Ectodermal cell (in vitro differentiated cells): Measurements from ENCODE around the gene C2CD5.

Experiments used
- H3K27ac ChIP-seq: 2 replicates; pipeline ENCODE4 v1.7.0; 2013; ENCODE audit warnings: mild to moderate bottlenecking, low read depth, low read length; ENCODE audit not compliant: insufficient read depth, poor library complexity, severe bottlenecking
- H3K27me3 ChIP-seq: 2 replicates; pipeline ENCODE4 v1.7.0; 2013; ENCODE audit warnings: mild to moderate bottlenecking, low read length; ENCODE audit not compliant: insufficient read depth, control insufficient read depth, poor library complexity, severe bottlenecking
- H3K36me3 ChIP-seq: one replicate; pipeline ENCODE4 v1.7.0; 2013; ENCODE audit warnings: low read length; ENCODE audit not compliant: control insufficient read depth, insufficient read depth
- H3K4me1 ChIP-seq: one replicate; pipeline ENCODE4 v1.7.0; 2013; ENCODE audit warnings: low read length; ENCODE audit not compliant: control insufficient read depth, insufficient read depth
- H3K4me3 ChIP-seq: 2 replicates; pipeline ENCODE4 v1.7.0; 2013; ENCODE audit warnings: low read depth, low read length, control low read depth; ENCODE audit not compliant: insufficient read depth
- H3K9me3 ChIP-seq: 2 replicates; pipeline ENCODE4 v1.7.0; 2013; ENCODE audit warnings: mild to moderate bottlenecking, low read length, moderate library complexity; ENCODE audit not compliant: control insufficient read depth
- WGBS, 2 experiments: methylation state at CpG; one replicate each; pipeline ENCODE4 v1.1.7; 2013; ENCODE audit warnings: missing lambda C conversion rate in 2 of 2; 5-methylcytosine and 5-hydroxymethylcytosine counted together

Gene C2CD5

DNA sequence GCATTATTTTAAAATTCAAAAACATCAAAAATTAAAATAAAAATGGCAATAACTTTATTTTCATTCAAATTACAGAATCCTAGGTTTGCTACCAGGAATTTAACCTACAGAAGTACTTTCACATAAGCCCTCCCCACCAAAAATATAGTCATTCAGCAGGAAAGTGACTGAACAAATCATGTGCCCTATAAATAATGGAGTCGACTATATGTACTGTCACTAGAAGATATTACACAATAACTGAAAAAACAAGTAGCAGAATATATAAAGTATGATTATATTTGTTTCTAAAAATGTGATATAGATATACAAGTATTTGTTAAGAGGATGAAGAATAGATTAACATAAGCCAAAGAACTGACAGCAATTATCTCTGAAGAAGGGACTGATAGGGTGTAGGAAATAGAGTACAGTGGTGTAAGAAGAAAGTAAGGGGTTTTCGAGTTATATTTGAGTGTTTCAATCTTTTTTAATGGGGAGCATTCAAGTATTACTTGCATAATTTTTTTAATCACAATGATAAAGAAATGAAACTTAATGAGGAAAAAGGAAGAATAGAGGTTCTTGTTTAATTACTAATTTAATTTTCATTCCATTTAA lies 7.9 kb downstream of the C2CD5 start:
- Histone ChIP-seq H3K27me3 (no peaks in the 10 kb centered on the region), H3K4me3 (no peak overlapping the region)

DNA sequence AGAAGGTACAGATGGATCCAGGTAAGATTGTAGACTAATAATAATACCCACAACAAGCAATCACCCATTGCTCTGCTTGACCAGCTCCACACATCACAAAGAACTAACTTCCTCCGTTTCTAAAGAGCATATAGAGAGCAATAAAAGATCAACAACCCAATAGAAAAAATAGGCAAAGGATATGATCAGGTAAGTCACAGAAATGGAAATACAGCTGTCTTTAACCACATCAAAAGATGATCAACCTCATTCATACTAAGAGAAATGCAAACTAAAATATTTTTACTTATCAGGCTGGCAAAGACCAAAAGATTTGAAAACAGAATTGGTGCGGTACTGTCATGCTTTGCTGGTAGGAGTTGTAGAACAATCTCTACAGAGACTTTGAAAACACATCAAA lies 8.9 kb downstream of the C2CD5 start:
- Histone ChIP-seq H3K9me3 (no peaks in the 10 kb centered on the region), H3K4me1 (no peaks in the 10 kb centered on the region), H3K36me3 (peaks cover 18% of the 10 kb centered on the region), H3K4me3 (no peak overlapping the region), H3K27me3 (no peaks in the 10 kb centered on the region), H3K27ac (no peak overlapping the region)
- 97% methylated on average over 2 of the region's 2 CpGs; no CpG with 5 or more reads in 1 of the 2 experiments for WGBS, 2 experiments

More for the DNA sequence above, 7.9 kb downstream of the C2CD5 start:
- H3K36me3 ChIP-seq = peaks cover 17% of the 10 kb centered on the region
- H3K27ac ChIP-seq = no peak overlapping the region
- no peaks in the 10 kb centered on the region for H3K4me1 ChIP-seq
- 93 to 100% methylated on average over 1 to 2 of the region's 2 CpGs for WGBS, 2 experiments
- no peaks in the 10 kb centered on the region for H3K9me3 ChIP-seq

DNA sequence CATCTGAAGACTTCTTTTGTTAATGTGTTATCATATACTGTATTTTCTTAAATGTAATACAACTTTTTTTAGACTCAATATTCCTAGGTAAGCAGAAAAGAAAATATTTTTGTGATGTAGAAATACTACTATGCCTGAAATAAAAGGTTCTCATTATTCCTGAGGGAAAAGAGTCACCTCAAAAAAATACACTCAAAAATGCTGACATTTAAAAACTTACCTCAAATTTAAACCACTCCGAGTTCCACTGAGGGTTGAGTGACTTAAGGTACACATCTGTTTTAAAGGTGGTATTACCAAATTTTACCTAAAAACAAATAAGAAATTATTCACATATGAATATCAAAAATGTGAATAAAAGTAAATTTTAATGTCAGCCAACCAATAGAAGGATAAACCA lies 9.3 kb downstream of the C2CD5 start:
- H3K4me3 ChIP-seq = no peak overlapping the region
- H3K4me1 ChIP-seq = no peaks in the 10 kb centered on the region
- 100% methylated on average over 1 of the region's 1 CpG; no CpG with 5 or more reads in 1 of the 2 experiments for WGBS, 2 experiments
- H3K27ac ChIP-seq = no peak overlapping the region
- peaks cover 18% of the 10 kb centered on the region for H3K36me3 ChIP-seq
- no peaks in the 10 kb centered on the region for H3K27me3 ChIP-seq
- H3K9me3 ChIP-seq = no peaks in the 10 kb centered on the region

DNA sequence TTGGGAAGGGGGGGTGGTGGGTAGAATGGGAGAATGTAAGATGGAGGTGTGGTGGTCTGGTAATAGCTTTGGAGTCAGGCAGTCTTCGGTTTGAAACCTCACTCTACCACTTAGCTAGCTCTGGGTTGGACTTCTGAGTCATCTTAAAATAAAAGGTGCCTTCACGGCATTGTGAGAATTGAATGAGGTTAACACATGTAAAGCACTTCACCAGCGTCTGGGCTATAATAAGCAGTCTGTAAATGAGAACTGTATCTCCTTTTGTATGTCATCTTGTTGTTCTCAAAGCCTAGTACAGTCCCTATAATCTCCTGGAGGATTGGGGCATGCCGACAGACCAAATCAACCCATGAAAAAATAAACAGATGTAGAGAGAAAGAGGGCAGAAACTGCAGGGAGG lies 11.2 kb downstream of the C2CD5 start:
- H3K27me3 ChIP-seq = no peaks in the 10 kb centered on the region
- WGBS, 2 experiments = 94 to 100% methylated on average over 4 of the region's 4 CpGs
- no peaks in the 10 kb centered on the region for H3K4me1 ChIP-seq
- no peaks in the 10 kb centered on the region for H3K9me3 ChIP-seq
- H3K36me3 ChIP-seq = peaks cover 18% of the 10 kb centered on the region
- no peak overlapping the region for H3K4me3 ChIP-seq
- H3K27ac ChIP-seq = no peak overlapping the region

DNA sequence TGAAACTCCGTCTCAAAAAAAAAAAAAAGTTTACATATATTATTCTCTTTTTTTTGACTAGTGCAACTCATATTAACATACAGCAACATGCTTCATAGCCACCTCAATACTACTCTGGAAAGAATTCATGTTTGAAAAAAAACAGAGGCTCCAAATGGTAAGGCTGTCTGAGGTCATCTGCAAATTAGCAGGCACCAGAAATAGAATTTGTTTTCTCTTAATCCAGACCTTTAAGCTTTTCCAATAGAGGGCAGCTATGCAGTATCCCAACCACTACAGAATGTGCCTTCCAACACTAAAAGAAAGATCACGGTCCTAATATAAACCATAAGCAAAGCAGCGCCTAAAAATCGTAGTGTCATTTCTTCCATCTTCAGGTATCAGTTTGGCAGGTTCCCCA lies 12.0 kb downstream of the C2CD5 start:
- Histone ChIP-seq H3K4me3 (no peak overlapping the region), H3K36me3 (peaks cover 18% of the 10 kb centered on the region), H3K27ac (no peak overlapping the region), H3K4me1 (no peaks in the 10 kb centered on the region), H3K9me3 (no peaks in the 10 kb centered on the region), H3K27me3 (no peaks in the 10 kb centered on the region)
- WGBS, 2 experiments = 94 to 96% methylated on average over 4 of the region's 4 CpGs

DNA sequence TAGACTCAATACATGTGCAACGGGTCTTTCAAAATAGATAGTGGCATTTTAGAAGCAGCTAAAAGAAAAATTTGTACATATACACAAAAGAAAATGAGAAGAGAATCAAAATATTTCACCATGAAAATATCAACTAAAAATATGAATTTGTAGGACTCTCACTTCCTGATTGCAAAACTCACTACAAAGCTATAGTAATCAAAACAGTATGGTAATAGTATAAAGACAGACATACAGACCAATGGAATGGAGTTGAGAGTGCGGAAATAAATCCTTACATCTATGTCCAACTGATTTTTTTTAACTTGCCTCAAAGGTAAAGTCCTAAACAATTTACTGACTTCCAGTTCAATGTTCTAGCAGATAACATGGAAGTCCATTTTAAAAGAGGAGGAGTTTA lies 13.1 kb downstream of the C2CD5 start:
- Histone ChIP-seq H3K27ac (no peak overlapping the region), H3K4me3 (no peak overlapping the region), H3K36me3 (peaks cover 18% of the 10 kb centered on the region), H3K4me1 (no peaks in the 10 kb centered on the region), H3K9me3 (no peaks in the 10 kb centered on the region), H3K27me3 (no peaks in the 10 kb centered on the region)
- WGBS, 2 experiments = 100% methylated on average over 1 of the region's 2 CpGs

DNA sequence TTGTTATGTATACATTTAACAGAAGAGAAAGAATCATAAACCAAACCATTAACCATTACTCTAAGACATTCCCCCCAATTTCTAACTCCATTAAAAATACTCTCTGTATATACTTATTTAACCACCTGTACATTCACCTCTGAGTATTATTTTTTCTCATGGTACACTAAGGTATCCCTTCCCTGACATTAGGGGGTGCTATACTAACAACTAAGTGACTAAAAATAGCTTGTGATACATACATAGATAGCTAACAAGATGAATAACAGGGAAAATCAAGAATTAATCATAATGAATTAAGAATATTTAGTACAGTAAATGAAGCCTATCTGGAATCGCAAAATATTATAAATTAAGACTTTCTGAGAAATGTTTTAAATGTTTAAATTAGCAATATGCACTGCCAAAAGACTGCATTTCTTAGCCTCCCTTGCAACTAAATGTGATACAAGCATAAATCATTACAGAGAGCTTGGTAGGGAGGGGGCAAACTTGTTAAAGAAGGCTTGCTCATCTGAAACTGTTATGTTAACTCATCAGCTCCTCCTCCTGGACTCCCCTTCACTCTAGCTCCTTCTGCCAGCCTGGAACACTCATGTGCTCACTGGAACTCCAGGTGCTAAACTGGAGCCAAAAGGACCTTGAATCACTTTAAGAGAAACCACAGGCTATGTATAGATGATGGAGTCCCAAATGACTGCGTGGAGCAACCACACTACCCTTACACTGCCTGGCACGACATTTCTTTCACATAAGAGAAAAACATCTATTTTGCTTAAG lies 14.9 kb downstream of the C2CD5 start:
- H3K9me3 ChIP-seq = no peaks in the 10 kb centered on the region
- H3K36me3 ChIP-seq = peaks cover 18% of the 10 kb centered on the region
- H3K27ac ChIP-seq = no peak overlapping the region
- no peaks in the 10 kb centered on the region for H3K27me3 ChIP-seq
- WGBS, 2 experiments = 100% methylated on average over 1 to 2 of the region's 3 CpGs
- H3K4me1 ChIP-seq = no peaks in the 10 kb centered on the region
- H3K4me3 ChIP-seq = no peak overlapping the region

DNA sequence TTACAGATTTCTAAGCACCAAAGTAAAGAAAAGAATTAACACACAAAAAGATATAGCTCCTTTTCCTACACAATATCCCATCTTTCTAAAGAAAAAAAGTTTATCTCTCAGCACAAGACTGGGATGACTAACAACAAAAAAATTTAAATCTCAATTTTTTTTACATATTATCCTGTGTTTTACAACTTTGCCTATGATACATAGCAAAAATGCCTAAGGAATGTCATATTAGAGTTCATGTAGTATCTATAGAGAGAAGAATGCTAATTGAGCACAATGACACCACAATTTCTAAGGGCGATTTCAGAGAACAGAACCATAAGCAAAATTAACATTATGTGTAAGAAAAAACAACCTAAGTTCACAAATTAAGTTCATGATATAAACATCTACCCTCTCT lies 16.3 kb downstream of the C2CD5 start:
- Histone ChIP-seq H3K4me3 (no peak overlapping the region), H3K27me3 (no peaks in the 10 kb centered on the region), H3K4me1 (no peaks in the 10 kb centered on the region), H3K36me3 (peaks cover 21% of the 10 kb centered on the region), H3K27ac (no peak overlapping the region), H3K9me3 (no peaks in the 10 kb centered on the region)
- WGBS, 2 experiments = 91% methylated on average over 1 of the region's 1 CpG; no CpG with 5 or more reads in 1 of the 2 experiments

DNA sequence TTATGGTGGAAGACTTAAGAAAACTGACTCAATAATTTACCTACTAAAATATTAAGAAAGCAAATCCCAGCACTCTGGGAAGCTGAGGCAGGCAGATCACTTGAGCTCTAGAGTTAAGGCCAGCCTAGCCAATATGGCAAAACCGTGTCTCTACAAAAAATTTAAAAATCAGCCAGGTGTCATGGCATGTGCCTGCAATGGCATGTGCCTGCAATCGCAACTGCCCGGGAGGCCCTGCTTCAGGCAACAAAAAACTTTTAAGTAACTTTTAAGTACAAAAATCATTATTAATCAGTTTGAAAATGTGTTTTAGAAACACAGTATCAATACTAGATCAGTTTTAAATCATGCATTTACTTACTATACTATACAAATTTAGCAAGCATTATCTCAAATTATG lies 17.5 kb downstream of the C2CD5 start:
- WGBS, 2 experiments = 93 to 94% methylated on average over 3 of the region's 3 CpGs
- no peaks in the 10 kb centered on the region for H3K4me1 ChIP-seq

DNA sequence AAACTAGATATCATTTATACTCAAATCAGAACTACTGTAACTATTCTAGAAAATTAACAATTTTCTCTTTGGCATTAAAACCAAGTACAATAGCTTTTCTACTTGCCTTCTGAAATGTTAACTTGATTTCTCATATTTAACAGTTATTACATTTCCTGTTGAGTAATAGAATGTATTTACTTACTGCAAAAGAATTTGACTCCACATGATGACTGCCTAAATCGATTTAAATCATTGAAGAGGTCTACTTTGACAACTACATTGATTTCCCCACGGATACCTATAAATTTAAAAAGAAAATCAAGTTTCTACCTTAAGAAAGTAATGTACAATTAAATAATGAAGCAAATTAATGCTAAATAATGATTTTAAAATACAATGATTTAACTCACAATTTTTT lies 18.9 kb downstream of the C2CD5 start:
- Histone ChIP-seq H3K27me3 (no peaks in the 10 kb centered on the region), H3K27ac (no peak overlapping the region), H3K4me3 (no peak overlapping the region), H3K4me1 (no peaks in the 10 kb centered on the region), H3K9me3 (no peaks in the 10 kb centered on the region), H3K36me3 (peaks cover 5% of the 10 kb centered on the region)
- 100% methylated on average over 1 of the region's 2 CpGs; no CpG with 5 or more reads in 1 of the 2 experiments for WGBS, 2 experiments

More for the DNA sequence above, 17.5 kb downstream of the C2CD5 start:
- Histone ChIP-seq H3K4me3 (no peak overlapping the region), H3K27ac (no peak overlapping the region), H3K27me3 (no peaks in the 10 kb centered on the region), H3K9me3 (no peaks in the 10 kb centered on the region), H3K36me3 (peaks cover 11% of the 10 kb centered on the region)
